HepG2 (cell line): ENCODE data around the gene CLDND2. TPM values are rescaled to one million over a fixed set of nuclear protein-coding genes. Genes with fewer than 3 reads are reported as not detected.

ENCODE experiments used
- AGO2 ChIP-seq: fragments of 200-400 bp; formaldehyde crosslinking; optimal IDR thresholded peaks from 2 replicates; pipeline ENCODE3; 2017; ENCODE audit warnings: mild to moderate bottlenecking, low read depth, low read length, moderate library complexity
- HHEX ChIP-seq: IDR thresholded peaks from 2 replicates; pipeline ENCODE4 v1.6.1; 2016; ENCODE audit warnings: control low read depth
- MTF1 ChIP-seq: sonication (generic); formaldehyde crosslinking; IDR thresholded peaks from 2 replicates; pipeline ENCODE4 v1.5.0; 2020; ENCODE audit warnings: missing genetic modification reagents
- POLR2A ChIP-seq, 2 experiments: IDR thresholded peaks; 2 replicates each; pipeline ENCODE4 v1.6.1; 2011; ENCODE audit warnings: low read depth in 2 of 2, low read length in 2 of 2, mild to moderate bottlenecking in 1 of 2, moderate library complexity in 1 of 2; ENCODE audit not compliant: insufficient read depth in 1 of 2
- POLR2AphosphoS5 ChIP-seq: IDR thresholded peaks from 2 replicates; pipeline ENCODE4 v1.6.1; 2012; ENCODE audit warnings: low read depth, low read length
- REPIN1 ChIP-seq: sonication (generic); formaldehyde crosslinking; IDR thresholded peaks from 2 replicates; pipeline ENCODE4 v1.8.0; 2022; ENCODE audit warnings: missing genetic modification reagents, low read depth, mild to moderate bottlenecking, borderline replicate concordance
- SNAPC4 ChIP-seq: sonication (generic); formaldehyde crosslinking; IDR thresholded peaks from 2 replicates; pipeline ENCODE4 v1.4.0; 2020; ENCODE audit warnings: mild to moderate bottlenecking, missing genetic modification reagents
- SRSF1 ChIP-seq: fragments of 200-400 bp; formaldehyde crosslinking; optimal IDR thresholded peaks from 2 replicates; pipeline ENCODE3; 2017; ENCODE audit warnings: mild to moderate bottlenecking, low read depth, low read length, moderate library complexity
- SSRP1 ChIP-seq: IDR thresholded peaks from 2 replicates; pipeline ENCODE4 v1.6.1; 2016; ENCODE audit warnings: control low read depth
- ZC3H13 ChIP-seq: sonication (generic); formaldehyde crosslinking; IDR thresholded peaks from 2 replicates; pipeline ENCODE4 v1.8.1; 2023; ENCODE audit warnings: mild to moderate bottlenecking, missing genetic modification reagents, moderate library complexity
- ZMYM3 ChIP-seq: sonication (generic); formaldehyde crosslinking; IDR thresholded peaks from 2 replicates; pipeline ENCODE4 v1.5.1; 2020; ENCODE audit warnings: mild to moderate bottlenecking, missing genetic modification reagents
- ZNF331 ChIP-seq: sonication (generic); formaldehyde crosslinking; IDR thresholded peaks from 2 replicates; pipeline ENCODE4 v1.4.0; 2020; ENCODE audit warnings: missing genetic modification reagents
- ZNF605 ChIP-seq: sonication (generic); formaldehyde crosslinking; IDR thresholded peaks from 2 replicates; pipeline ENCODE4 v1.8.0; 2022; ENCODE audit warnings: mild to moderate bottlenecking, missing genetic modification reagents
- ZNF687 ChIP-seq: sonication (generic); formaldehyde crosslinking; IDR thresholded peaks from 2 replicates; pipeline ENCODE4 v1.5.1; 2020; ENCODE audit warnings: mild to moderate bottlenecking, missing genetic modification reagents, moderate library complexity
- polyA plus RNA-seq, 8 experiments: library from polyadenylated mRNA; depleted of rRNA in 3 of 8; stranded (reverse) in 7 of 8; unstranded in 1 of 8; fragments of >200 nt; fragmentation: Illumina TruSeq in 4 of 8; extraction: Trizol in 4 of 8; gene quantifications; 2 replicates each; pipeline versions ENCODE4 v1.2.1 to v1.2.3, GENCODE V29; 2011 to 2016; ENCODE audit warnings: low read depth in 4 of 8, missing spikeins in 1 of 8, mixed read lengths in 1 of 8; ENCODE audit not compliant: insufficient read depth in 1 of 8
- total RNA-seq, 5 experiments: library from RNA; depleted of rRNA; stranded (reverse); fragments of >200 nt; fragmentation: Illumina TruSeq; extraction: Trizol; gene quantifications; 2 replicates each; pipeline ENCODE4 v1.2.3, GENCODE V29; 2016; ENCODE audit warnings: low read depth in 1 of 5

CLDND2 gene
- total and polyA plus RNA-seq, 2 of the 13 experiments (the other 11 are each of a cell fraction or from before 2014, with no cell fraction given): 0.84 to 1.8 TPM

- TF ChIP-seq SNAPC4 (CRISPR knock-in tag) (no peak), ZMYM3 (CRISPR knock-in tag) (peak; percentile 96), ZNF331 (0 out of 2 replicates have a peak, but pooled peaks have one; percentile 36), REPIN1 (0 out of 2 replicates have a peak, but pooled peaks have one; percentile 28), MTF1 (CRISPR knock-in tag) (no peak), ZNF605 (CRISPR knock-in tag) (0 out of 2 replicates have a peak, but pooled peaks have one; percentile 46), ZC3H13 (CRISPR knock-in tag) (0 out of 2 replicates have a peak, but pooled peaks have one; percentile 18), AGO2 (peak; percentile 6), HHEX (CRISPR knock-in tag) (no peak), POLR2AphosphoS5 (peak; percentile 71; the same call in 1 of the 2 replicates), ZNF687 (peak; percentile 52), SSRP1 (CRISPR knock-in tag) (peak; percentile 75; the same call in 1 of the 2 replicates), POLR2A (IDR thresholded peaks at IDR 0.05; ENCODE audit: insufficient read depth in 1 of 2, low read depth in 2 of 2, low read length in 2 of 2) (peak; percentile 7 to 44; a peak in 1 of 4 replicates), SRSF1 (peak; percentile 10)
Observed at GRCh38 chr19:51342631-51343569, 25.9 kb downstream of the CLDND2 start (continued).
